ENCODE measurements around the gene KIF13A. TPM values are rescaled to one million over a fixed set of nuclear protein-coding genes. Genes with fewer than 3 reads are reported as not detected.
"Not testable (repeated sequence)": the region's sequence is repeated elsewhere in the genome, so short reads cannot be mapped to it uniquely, and the experiment has no call there.

KIF13A gene
- total and polyA plus RNA-seq, 4 donors: 14.2 to 97.4 (median 31.7) TPM

GRCh38 chr6:17816921-17817611 is 170.4 kb downstream of the KIF13A start:
- Histone ChIP-seq H3K4me3 (no peak overlapping the region), H3K27ac (ENCODE audit: low read depth in 1 of 2, low read length in 1 of 2) (no peak overlapping the region), H3K36me3 (ENCODE audit: control insufficient read depth in 4 of 4, insufficient read depth in 4 of 4, low read length in 4 of 4) (peaks cover 9 to 19% (median 11%) of the 10 kb centered on the region in 4 donors), H3K27me3 (ENCODE audit: control insufficient read depth in 3 of 3, insufficient read depth in 3 of 3, low read length in 2 of 3) (no peaks in the 10 kb centered on the region), H3K9me3 (ENCODE audit: control insufficient read depth in 4 of 4, insufficient read depth in 3 of 4, low read length in 3 of 4) (no peaks in the 10 kb centered on the region), H3K9ac (ENCODE audit: insufficient read depth in 1 of 2, low read length in 2 of 2) (no peak overlapping the region), H3K4me1 (ENCODE audit: control insufficient read depth in 5 of 5, insufficient read depth in 5 of 5, low read length in 5 of 5) (no peaks in the 10 kb centered on the region)
- DNase-seq: peak; percentile 4 to 21 (median 16)
- TF ChIP-seq CTCF (IDR thresholded peaks at IDR 0.05; ENCODE audit: control extremely low read depth, extremely low read depth): no peak
- WGBS, 2 donors: 86 to 91% methylated on average over 14 of the region's 14 CpGs
- ATAC-seq (ENCODE audit: insufficient read depth, low FRiP score): no peak

GRCh38 chr6:17813542-17813941 is 173.9 kb downstream of the KIF13A start:
- Histone ChIP-seq H3K27ac (ENCODE audit: low read depth in 1 of 2, low read length in 1 of 2) (no peak overlapping the region), H3K4me1 (ENCODE audit: control insufficient read depth in 5 of 5, insufficient read depth in 5 of 5, low read length in 5 of 5) (no peaks in the 10 kb centered on the region), H3K4me3 (no peak overlapping the region), H3K9me3 (ENCODE audit: control insufficient read depth in 4 of 4, insufficient read depth in 3 of 4, low read length in 3 of 4) (no peaks in the 10 kb centered on the region), H3K27me3 (ENCODE audit: control insufficient read depth in 3 of 3, insufficient read depth in 3 of 3, low read length in 2 of 3) (no peaks in the 10 kb centered on the region), H3K36me3 (ENCODE audit: control insufficient read depth in 4 of 4, insufficient read depth in 4 of 4, low read length in 4 of 4) (peaks cover 3 to 18% (median 10%) of the 10 kb centered on the region in 4 donors), H3K9ac (ENCODE audit: insufficient read depth in 1 of 2, low read length in 2 of 2) (no peak overlapping the region)
- 96 to 99% methylated on average over 6 of the region's 6 CpGs for WGBS, 2 donors
- DNase-seq: no peak
- ATAC-seq (ENCODE audit: insufficient read depth, low FRiP score): no peak
- no peak for TF ChIP-seq CTCF (IDR thresholded peaks at IDR 0.05; ENCODE audit: control extremely low read depth, extremely low read depth)

- no peaks in the 10 kb centered on the region for H3K9me3 ChIP-seq (ENCODE audit: control insufficient read depth in 4 of 4, insufficient read depth in 3 of 4, low read length in 3 of 4)
- H3K4me3 ChIP-seq: no peak overlapping the region
- H3K9ac ChIP-seq (ENCODE audit: insufficient read depth in 1 of 2, low read length in 2 of 2): no peak overlapping the region
- ATAC-seq (ENCODE audit: insufficient read depth, low FRiP score) (no peak), DNase-seq (no peak)
- TF ChIP-seq CTCF (IDR thresholded peaks at IDR 0.05; ENCODE audit: control extremely low read depth, extremely low read depth): no peak
- no peaks in the 10 kb centered on the region for H3K27me3 ChIP-seq (ENCODE audit: control insufficient read depth in 3 of 3, insufficient read depth in 3 of 3, low read length in 2 of 3)
- H3K36me3 ChIP-seq (ENCODE audit: control insufficient read depth in 4 of 4, insufficient read depth in 4 of 4, low read length in 4 of 4): peaks cover 9 to 18% (median 11%) of the 10 kb centered on the region in 4 donors
- no peaks in the 10 kb centered on the region for H3K4me1 ChIP-seq (ENCODE audit: control insufficient read depth in 5 of 5, insufficient read depth in 5 of 5, low read length in 5 of 5)
- WGBS, 2 donors: 90 to 98% methylated on average over 8 of the region's 8 CpGs
- no peak overlapping the region for H3K27ac ChIP-seq (ENCODE audit: low read depth in 1 of 2, low read length in 1 of 2)
These were observed 175.1 kb downstream of the KIF13A start for GRCh38 chr6:17812311-17812710.

- Histone ChIP-seq H3K36me3 (ENCODE audit: control insufficient read depth in 4 of 4, insufficient read depth in 4 of 4, low read length in 4 of 4) (peaks cover 8 to 21% (median 15%) of the 10 kb centered on the region in 4 donors), H3K4me3 (no peak overlapping the region), H3K9me3 (ENCODE audit: control insufficient read depth in 4 of 4, insufficient read depth in 3 of 4, low read length in 3 of 4) (no peaks in the 10 kb centered on the region), H3K27ac (ENCODE audit: low read depth in 1 of 2, low read length in 1 of 2) (no peak overlapping the region), H3K4me1 (ENCODE audit: control insufficient read depth in 5 of 5, insufficient read depth in 5 of 5, low read length in 5 of 5) (no peaks in the 10 kb centered on the region), H3K9ac (ENCODE audit: insufficient read depth in 1 of 2, low read length in 2 of 2) (no peak overlapping the region), H3K27me3 (ENCODE audit: control insufficient read depth in 3 of 3, insufficient read depth in 3 of 3, low read length in 2 of 3) (no peaks in the 10 kb centered on the region)
- TF ChIP-seq CTCF (IDR thresholded peaks at IDR 0.05; ENCODE audit: control extremely low read depth, extremely low read depth): no peak
- ATAC-seq (ENCODE audit: insufficient read depth, low FRiP score): no peak
- DNase-seq: no peak
- WGBS, 2 donors: 57 to 77% methylated on average over 5 of the region's 5 CpGs
These were observed 178.8 kb downstream of the KIF13A start for GRCh38 chr6:17808609-17809008.

GRCh38 chr6:17807431-17807830 is 180.0 kb downstream of the KIF13A start:
- not testable (repeated sequence) for H3K27me3 ChIP-seq (ENCODE audit: control insufficient read depth in 3 of 3, insufficient read depth in 3 of 3, low read length in 2 of 3); H3K27ac ChIP-seq (ENCODE audit: low read depth in 1 of 2, low read length in 1 of 2); H3K4me3 ChIP-seq; ATAC-seq (ENCODE audit: insufficient read depth, low FRiP score); DNase-seq; H3K9me3 ChIP-seq (ENCODE audit: control insufficient read depth in 4 of 4, insufficient read depth in 3 of 4, low read length in 3 of 4); H3K9ac ChIP-seq (ENCODE audit: insufficient read depth in 1 of 2, low read length in 2 of 2); H3K4me1 ChIP-seq (ENCODE audit: control insufficient read depth in 5 of 5, insufficient read depth in 5 of 5, low read length in 5 of 5)
- peaks cover 10 to 23% (median 17%) of the 10 kb centered on the region in 4 donors for H3K36me3 ChIP-seq (ENCODE audit: control insufficient read depth in 4 of 4, insufficient read depth in 4 of 4, low read length in 4 of 4)
- WGBS, 2 donors: 73 to 90% methylated on average over 5 of the region's 5 CpGs
